Measurements from ENCODE around the gene MSTN. TPM values are rescaled to one million over a fixed set of nuclear protein-coding genes. Genes with fewer than 3 reads are reported as not detected.

The MSTN gene
- total and polyA plus RNA-seq, 2 donors (not counting 3 experiments of a cell fraction or from before 2014, with no cell fraction given) = 0.04 TPM; not detected in 1

- H3K36me3 ChIP-seq (ENCODE audit: control insufficient read depth in 2 of 2, extremely low read depth in 1 of 2, insufficient read depth in 2 of 2, low read length in 2 of 2) = no peaks in the 10 kb centered on the region
- ChIA-PET CTCF (no interaction called here), POLR2A (no interaction called here)
- H2AFZ ChIP-seq (ENCODE audit: low read depth, low read length) = no peak overlapping the region
- FAIRE-seq (no peak), DNase-seq (ENCODE audit: low read depth, low spot score) (no peak)
- no peaks in the 10 kb centered on the region for H3K9me3 ChIP-seq (replicated peaks; ENCODE audit: control insufficient read depth, insufficient read depth, low read length)
- H3K9me1 ChIP-seq (replicated peaks; ENCODE audit: control insufficient read depth, extremely low read depth, insufficient read depth, low read length) = no peaks in the 10 kb centered on the region
- H3K4me1 ChIP-seq (ENCODE audit: control insufficient read depth, extremely low read depth, insufficient read depth, low read length) = no peaks in the 10 kb centered on the region
- H3K4me3 ChIP-seq (replicated peaks in 1 of 3; ENCODE audit: insufficient read depth in 1 of 3, low read depth in 1 of 3, low read length in 3 of 3) = no peak overlapping the region
- no peaks in the 10 kb centered on the region for H3K79me2 ChIP-seq (ENCODE audit: control insufficient read depth, insufficient read depth, low read length)
- H4K20me1 ChIP-seq (replicated peaks; ENCODE audit: control insufficient read depth, extremely low read depth, insufficient read depth, low read length) = no peaks in the 10 kb centered on the region
- BruUV-seq (replicated peaks) = no TSS peak
- peaks cover 0 to under 1% of the 10 kb centered on the region in 2 experiments for H3K27me3 ChIP-seq (ENCODE audit: control insufficient read depth in 2 of 2, insufficient read depth in 2 of 2, low read length in 2 of 2)
- H3K4me2 ChIP-seq (ENCODE audit: insufficient read depth, low read length) = no peak overlapping the region
- dilution Hi-C loops (cut with MboI; ENCODE audit: extremely low pct_ligation_motif_present, low sequenced_read_pairs) (no loop called here), intact Hi-C loops (cut with micrococcal nuclease) (no loop called here)
- no peak overlapping the region for H3K27ac ChIP-seq (ENCODE audit: insufficient read depth, low read depth, low read length)
- H3K9ac ChIP-seq (replicated peaks; ENCODE audit: extremely low read depth, insufficient read depth, low read length) = no peak overlapping the region
- TF ChIP-seq GATA2 (IDR thresholded peaks at IDR 0.05; ENCODE audit: insufficient read depth, insufficient read length, low read depth, low read length) (no peak), POLR2A (IDR thresholded peaks at IDR 0.05; ENCODE audit: low read depth, low read length) (no peak)
Observed at GRCh38 chr2:190107409-190107808, 44.9 kb upstream of the MSTN start.

- dilution Hi-C loops (cut with MboI; ENCODE audit: extremely low pct_ligation_motif_present, low sequenced_read_pairs) = no loop called here
- FAIRE-seq (no peak), DNase-seq (ENCODE audit: low read depth, low spot score) (no peak)
- no peak overlapping the region for H3K4me2 ChIP-seq (ENCODE audit: insufficient read depth, low read length)
- intact Hi-C loops (cut with micrococcal nuclease) = no loop called here
- H3K4me1 ChIP-seq (ENCODE audit: control insufficient read depth, extremely low read depth, insufficient read depth, low read length) = no peaks in the 10 kb centered on the region
- no peaks in the 10 kb centered on the region for H3K36me3 ChIP-seq (ENCODE audit: control insufficient read depth in 2 of 2, extremely low read depth in 1 of 2, insufficient read depth in 2 of 2, low read length in 2 of 2)
- no peak overlapping the region for H2AFZ ChIP-seq (ENCODE audit: low read depth, low read length)
- TF ChIP-seq CTCF (IDR thresholded peaks at IDR 0.05; ENCODE audit: extremely low read depth in 1 of 2, insufficient read depth in 1 of 2, low read depth in 1 of 2, low read length in 2 of 2) = no peak
- TF ChIP-seq MYC (IDR thresholded peaks at IDR 0.05; ENCODE audit: low read depth, low read length) = no peak
- TF ChIP-seq JUN (IDR thresholded peaks at IDR 0.05; ENCODE audit: borderline replicate concordance, insufficient read depth, insufficient read length, low read depth) = no peak
- TF ChIP-seq MAX (IDR thresholded peaks at IDR 0.05; ENCODE audit: insufficient read depth, insufficient read length) = no peak
- TF ChIP-seq EZH2 (IDR thresholded peaks at IDR 0.05; ENCODE audit: borderline replicate concordance, low read depth, low read length, severe bottlenecking) = no peak
- TF ChIP-seq POLR2A (IDR thresholded peaks at IDR 0.05; ENCODE audit: low read depth, low read length) = no peak
- TF ChIP-seq GATA2 (IDR thresholded peaks at IDR 0.05; ENCODE audit: insufficient read depth, insufficient read length, low read depth, low read length) = no peak
- no peak for TF ChIP-seq POLR2AphosphoS5 (IDR thresholded peaks at IDR 0.05; ENCODE audit: insufficient read depth, low read depth, low read length)
- TF ChIP-seq FOS (IDR thresholded peaks at IDR 0.05; ENCODE audit: borderline replicate concordance, insufficient read depth, low read length) = no peak
- no peaks in the 10 kb centered on the region for H3K27me3 ChIP-seq (ENCODE audit: control insufficient read depth in 2 of 2, insufficient read depth in 2 of 2, low read length in 2 of 2)
- H3K9ac ChIP-seq (replicated peaks; ENCODE audit: extremely low read depth, insufficient read depth, low read length) = no peak overlapping the region
- no peaks in the 10 kb centered on the region for H3K9me3 ChIP-seq (replicated peaks; ENCODE audit: control insufficient read depth, insufficient read depth, low read length)
- no TSS peak for BruUV-seq (replicated peaks)
- no peaks in the 10 kb centered on the region for H4K20me1 ChIP-seq (replicated peaks; ENCODE audit: control insufficient read depth, extremely low read depth, insufficient read depth, low read length)
- ChIA-PET CTCF (interaction anchor here (1.2 to 1.6 kb wide), 2 partner anchors 15 to 18 kb away, joined by 5 to 7 read pairs; no protein-coding TSS in a partner anchor), POLR2A (no interaction called here)
- H3K4me3 ChIP-seq (replicated peaks in 1 of 3; ENCODE audit: insufficient read depth in 1 of 3, low read depth in 1 of 3, low read length in 3 of 3) = no peak overlapping the region
- H3K9me1 ChIP-seq (replicated peaks; ENCODE audit: control insufficient read depth, extremely low read depth, insufficient read depth, low read length) = no peaks in the 10 kb centered on the region
- H3K27ac ChIP-seq (ENCODE audit: insufficient read depth, low read depth, low read length) = no peak overlapping the region
- H3K79me2 ChIP-seq (ENCODE audit: control insufficient read depth, insufficient read depth, low read length) = no peaks in the 10 kb centered on the region
Observed at GRCh38 chr2:190106783-190107182, 44.3 kb upstream of the MSTN start.

Measured in endothelial cell of umbilical vein (primary cell).